ENCODE measurements around the gene GNA12.

DNA sequence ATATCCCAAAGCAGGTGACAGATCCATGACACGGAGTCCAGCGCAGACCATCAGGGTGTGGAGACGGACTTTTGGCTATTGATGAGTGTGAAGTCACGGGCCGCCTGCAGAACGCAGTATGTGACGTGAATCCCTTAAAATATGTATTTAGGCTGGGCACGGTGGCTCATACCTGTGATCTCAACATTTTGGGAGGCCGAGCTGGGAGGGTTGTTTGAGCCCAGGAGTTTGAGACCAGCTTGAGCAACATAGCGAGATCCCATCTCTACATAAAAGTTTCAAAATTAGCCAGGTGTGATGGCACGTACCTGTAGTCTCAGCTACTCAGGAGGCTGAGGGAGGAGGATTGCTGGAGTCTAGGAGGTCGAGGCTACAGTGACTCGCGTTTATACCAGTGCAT is 158.0 kb downstream of the GNA12 start:
- TF ChIP-seq, protein P1, sequence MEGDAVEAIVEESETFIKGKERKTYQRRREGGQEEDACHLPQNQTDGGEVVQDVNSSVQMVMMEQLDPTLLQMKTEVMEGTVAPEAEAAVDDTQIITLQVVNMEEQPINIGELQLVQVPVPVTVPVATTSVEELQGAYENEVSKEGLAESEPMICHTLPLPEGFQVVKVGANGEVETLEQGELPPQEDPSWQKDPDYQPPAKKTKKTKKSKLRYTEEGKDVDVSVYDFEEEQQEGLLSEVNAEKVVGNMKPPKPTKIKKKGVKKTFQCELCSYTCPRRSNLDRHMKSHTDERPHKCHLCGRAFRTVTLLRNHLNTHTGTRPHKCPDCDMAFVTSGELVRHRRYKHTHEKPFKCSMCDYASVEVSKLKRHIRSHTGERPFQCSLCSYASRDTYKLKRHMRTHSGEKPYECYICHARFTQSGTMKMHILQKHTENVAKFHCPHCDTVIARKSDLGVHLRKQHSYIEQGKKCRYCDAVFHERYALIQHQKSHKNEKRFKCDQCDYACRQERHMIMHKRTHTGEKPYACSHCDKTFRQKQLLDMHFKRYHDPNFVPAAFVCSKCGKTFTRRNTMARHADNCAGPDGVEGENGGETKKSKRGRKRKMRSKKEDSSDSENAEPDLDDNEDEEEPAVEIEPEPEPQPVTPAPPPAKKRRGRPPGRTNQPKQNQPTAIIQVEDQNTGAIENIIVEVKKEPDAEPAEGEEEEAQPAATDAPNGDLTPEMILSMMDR (IDR thresholded peaks at IDR 0.05), result no peak
- TF ChIP-seq YY1 (IDR thresholded peaks at IDR 0.05; ENCODE audit: low read depth) (no peak), EP300 (IDR thresholded peaks at IDR 0.05; ENCODE audit: borderline replicate concordance in 1 of 2, low read depth in 1 of 2, low read length in 1 of 2) (no peak), SIN3A (IDR thresholded peaks at IDR 0.05; ENCODE audit: borderline replicate concordance, low read depth, low read length) (no peak), NRF1 (IDR thresholded peaks at IDR 0.05; ENCODE audit: low read depth, low read length) (no peak), CHD2 (IDR thresholded peaks at IDR 0.05; ENCODE audit: low read length, partially characterized antibody) (no peak)
- TF ChIP-seq, protein P2, sequence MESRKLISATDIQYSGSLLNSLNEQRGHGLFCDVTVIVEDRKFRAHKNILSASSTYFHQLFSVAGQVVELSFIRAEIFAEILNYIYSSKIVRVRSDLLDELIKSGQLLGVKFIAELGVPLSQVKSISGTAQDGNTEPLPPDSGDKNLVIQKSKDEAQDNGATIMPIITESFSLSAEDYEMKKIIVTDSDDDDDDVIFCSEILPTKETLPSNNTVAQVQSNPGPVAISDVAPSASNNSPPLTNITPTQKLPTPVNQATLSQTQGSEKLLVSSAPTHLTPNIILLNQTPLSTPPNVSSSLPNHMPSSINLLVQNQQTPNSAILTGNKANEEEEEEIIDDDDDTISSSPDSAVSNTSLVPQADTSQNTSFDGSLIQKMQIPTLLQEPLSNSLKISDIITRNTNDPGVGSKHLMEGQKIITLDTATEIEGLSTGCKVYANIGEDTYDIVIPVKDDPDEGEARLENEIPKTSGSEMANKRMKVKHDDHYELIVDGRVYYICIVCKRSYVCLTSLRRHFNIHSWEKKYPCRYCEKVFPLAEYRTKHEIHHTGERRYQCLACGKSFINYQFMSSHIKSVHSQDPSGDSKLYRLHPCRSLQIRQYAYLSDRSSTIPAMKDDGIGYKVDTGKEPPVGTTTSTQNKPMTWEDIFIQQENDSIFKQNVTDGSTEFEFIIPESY (IDR thresholded peaks at IDR 0.05; ENCODE audit: borderline replicate concordance, low read depth), result no peak
